ENCODE measurements around the gene ZBTB33.

ZBTB33 gene

DNA sequence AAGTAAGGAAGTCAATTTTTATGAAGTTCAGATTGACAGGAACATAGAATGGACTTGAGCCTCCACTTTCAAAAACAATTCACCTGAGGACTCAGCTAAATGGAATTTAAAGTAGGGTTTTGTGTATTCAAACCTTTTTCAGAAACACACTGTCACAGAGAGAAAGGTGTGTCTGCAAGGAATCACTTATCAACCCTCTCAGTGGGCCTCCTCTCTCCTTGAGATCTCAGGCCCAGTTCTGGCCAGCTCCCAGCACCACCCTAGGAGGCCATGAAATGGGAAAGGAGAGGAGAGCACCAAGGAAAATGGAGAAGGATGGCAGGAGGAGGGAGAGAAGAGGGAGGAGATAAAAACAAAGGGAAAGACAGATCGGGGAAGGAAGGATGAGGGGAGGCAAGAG, 32.1 kb downstream of the ZBTB33 start:
- no peak overlapping the region for H3K4me3 ChIP-seq (ENCODE audit: low read length)
- TF ChIP-seq ZNF274 (IDR thresholded peaks at IDR 0.05; ENCODE audit: low read depth, low read length) = no peak

DNA sequence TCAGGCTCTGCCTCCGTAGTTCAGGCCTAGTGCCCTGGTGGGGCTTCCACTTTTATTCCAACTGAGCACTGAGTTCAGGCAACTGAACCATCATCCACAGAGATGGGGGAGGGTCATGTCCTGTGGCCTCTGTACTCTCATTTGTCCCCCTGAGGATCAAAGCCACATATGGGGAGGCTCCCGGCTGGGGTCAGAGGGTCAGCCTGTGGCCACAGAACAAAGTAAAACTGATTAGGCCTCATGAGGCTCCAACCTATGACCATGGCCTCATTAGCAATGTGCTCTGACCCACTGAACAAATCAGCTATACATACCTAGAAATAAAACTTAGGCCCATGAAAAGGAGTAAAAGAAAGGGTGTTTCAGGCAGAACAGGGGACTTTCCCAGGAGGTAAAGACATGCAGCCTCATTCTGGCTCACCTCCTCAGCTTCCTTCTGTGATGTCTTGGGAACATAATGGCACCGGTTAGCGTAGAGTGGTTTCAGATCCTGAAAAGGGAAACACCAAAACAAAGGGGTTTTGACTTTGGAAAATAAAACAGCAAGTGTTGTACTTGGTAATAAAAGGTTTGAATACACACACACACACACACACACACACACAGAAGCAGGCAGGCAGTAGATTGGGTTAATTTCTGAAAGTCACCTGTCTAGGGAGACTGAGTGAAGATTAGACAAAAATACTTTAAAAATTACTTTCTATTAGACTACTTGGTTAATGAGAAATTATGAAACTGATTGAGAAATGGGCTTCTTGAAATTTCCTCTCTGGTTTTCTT, 36.3 kb downstream of the ZBTB33 start:
- TF ChIP-seq ZNF274 (IDR thresholded peaks at IDR 0.05; ENCODE audit: low read depth, low read length) = no peak
- no peak overlapping the region for H3K4me3 ChIP-seq (ENCODE audit: low read length)

DNA sequence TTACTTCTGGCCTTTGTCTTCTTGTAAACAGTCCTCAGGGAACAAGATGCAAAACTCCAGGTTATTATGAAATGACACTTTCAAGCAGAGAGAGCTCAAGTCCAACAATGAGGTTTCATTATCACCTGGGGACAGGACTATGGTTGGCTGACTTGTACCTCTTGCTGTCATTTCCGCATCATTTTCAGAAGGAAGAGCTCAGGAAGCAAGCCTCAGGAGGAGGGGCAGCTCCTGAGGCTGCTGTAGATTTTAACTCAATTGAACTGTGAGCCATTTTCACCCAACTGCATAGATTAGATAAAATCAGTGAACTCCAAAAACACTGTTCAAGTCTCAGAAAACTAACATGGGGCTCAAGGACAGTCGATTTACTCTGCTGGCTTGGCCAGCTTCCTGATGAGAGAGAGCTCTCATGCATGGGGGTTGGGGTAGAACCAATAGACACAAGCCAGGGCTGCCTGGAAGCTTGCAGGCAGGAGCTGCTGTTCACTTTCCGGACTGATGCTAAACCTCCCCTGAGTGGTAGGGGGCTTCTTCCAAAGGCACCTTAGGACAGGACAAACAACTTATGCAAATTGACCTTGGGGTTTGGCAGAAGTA, 37.0 kb downstream of the ZBTB33 start:
- TF ChIP-seq ZNF274 (IDR thresholded peaks at IDR 0.05; ENCODE audit: low read depth, low read length) = no peak

DNA sequence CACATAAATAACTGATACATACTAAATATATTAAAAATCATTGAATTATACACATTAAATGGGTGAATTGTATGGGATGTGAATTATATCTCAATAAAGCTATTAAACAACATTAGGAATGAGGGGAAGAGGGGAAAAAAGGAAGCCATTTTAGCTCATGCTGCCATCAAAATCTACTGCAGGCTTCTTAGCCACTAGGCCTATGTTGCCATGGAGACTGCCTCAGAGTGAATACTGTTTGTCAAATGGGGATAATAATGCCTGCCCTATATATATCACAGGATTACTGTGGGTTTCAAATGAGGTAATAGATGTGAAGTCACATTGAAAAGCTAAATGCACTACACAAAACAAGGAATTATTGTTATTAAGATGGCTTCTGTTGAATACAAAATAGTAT, 39.5 kb downstream of the ZBTB33 start:
- no peak for TF ChIP-seq ZNF274 (IDR thresholded peaks at IDR 0.05; ENCODE audit: low read depth, low read length)
- H3K4me3 ChIP-seq (ENCODE audit: low read length) = no peak overlapping the region

More for the DNA sequence above, 37.0 kb downstream of the ZBTB33 start:
- no peak overlapping the region for H3K4me3 ChIP-seq (ENCODE audit: low read length)

DNA sequence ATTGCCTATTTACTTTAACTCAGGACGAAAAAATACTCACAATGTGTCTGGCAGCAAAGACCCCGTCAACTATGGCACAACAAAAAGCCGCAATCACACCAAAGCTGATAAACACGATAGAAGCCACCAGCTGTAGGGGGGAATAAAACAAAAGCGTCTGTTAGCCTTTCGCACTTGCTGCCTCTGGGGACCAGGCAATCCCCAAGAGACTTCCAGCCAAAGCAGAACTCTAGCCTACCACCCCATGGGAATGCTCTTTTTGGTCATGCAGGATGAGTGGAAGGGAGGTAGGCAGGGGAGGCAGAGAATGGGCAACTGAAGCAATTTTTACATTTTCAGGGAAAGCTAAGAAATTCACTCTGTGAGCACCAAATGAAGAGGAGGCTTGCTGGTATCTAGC, 40.6 kb downstream of the ZBTB33 start:
- no peak for TF ChIP-seq ZNF274 (IDR thresholded peaks at IDR 0.05; ENCODE audit: low read depth, low read length)

DNA sequence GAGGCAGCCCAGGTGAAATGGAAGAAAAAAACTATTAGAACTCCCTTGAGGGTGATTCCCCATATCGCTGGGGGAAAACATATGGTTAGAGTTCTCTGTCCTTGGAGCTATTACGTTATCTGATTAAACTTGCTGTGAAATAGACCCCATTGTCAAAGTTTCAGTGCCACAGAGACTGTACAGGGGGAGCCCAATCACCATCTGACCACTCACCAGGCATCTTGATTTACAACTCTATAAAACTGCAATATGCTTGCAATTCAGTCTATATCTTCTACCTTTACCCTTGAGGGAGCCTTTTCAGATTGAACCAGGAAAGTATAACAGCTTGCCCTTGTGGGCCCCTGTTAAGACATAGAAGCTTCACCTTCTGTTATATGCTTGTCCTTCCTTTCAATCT, 42.4 kb downstream of the ZBTB33 start:
- no peak overlapping the region for H3K4me3 ChIP-seq (ENCODE audit: low read length)
- TF ChIP-seq ZNF274 (IDR thresholded peaks at IDR 0.05; ENCODE audit: low read depth, low read length) = no peak

More for the DNA sequence above, 40.6 kb downstream of the ZBTB33 start:
- H3K4me3 ChIP-seq (ENCODE audit: low read length) = no peak overlapping the region

DNA sequence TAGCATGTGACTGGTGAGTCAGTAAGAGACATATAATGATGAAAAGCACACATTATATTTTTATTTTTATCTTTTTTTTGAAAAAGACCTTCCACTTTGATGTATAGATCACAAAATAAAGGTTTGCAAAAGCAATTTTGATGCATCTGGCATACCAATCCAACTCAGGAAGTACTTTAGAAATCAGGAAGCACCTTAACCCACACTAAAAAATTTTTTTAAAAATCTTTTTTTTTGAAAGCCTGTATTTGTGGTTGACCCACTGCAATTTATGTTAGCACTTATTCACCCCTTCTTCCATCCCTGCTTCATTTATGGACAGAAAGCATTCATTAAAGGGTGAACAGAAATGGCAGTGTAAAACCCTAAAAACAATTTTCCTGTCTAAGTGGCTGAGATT, 44.0 kb downstream of the ZBTB33 start:
- no peak for TF ChIP-seq ZNF274 (IDR thresholded peaks at IDR 0.05; ENCODE audit: low read depth, low read length)
- no peak overlapping the region for H3K4me3 ChIP-seq (ENCODE audit: low read length)

DNA sequence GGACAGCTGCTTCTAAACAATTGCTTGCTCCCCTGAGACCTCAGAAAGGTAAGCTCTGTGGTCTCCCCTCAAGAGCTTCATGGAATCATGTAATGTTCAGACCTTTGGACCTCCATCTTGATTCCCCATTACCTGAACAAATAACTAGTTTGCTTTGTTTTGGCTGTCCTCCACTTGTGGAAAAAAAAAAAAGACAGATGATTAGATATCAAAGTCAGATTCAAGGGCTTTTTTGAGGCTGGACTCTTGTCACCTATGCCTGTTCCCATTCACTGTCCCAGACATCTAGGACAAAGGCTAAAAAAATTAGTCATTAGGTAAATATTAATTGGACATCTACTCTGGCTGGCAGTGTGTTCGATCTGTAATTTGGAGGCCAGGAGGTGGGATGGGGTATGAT, 47.3 kb downstream of the ZBTB33 start:
- no peak for TF ChIP-seq ZNF274 (IDR thresholded peaks at IDR 0.05; ENCODE audit: low read depth, low read length)
- H3K4me3 ChIP-seq (ENCODE audit: low read length) = no peak overlapping the region

DNA sequence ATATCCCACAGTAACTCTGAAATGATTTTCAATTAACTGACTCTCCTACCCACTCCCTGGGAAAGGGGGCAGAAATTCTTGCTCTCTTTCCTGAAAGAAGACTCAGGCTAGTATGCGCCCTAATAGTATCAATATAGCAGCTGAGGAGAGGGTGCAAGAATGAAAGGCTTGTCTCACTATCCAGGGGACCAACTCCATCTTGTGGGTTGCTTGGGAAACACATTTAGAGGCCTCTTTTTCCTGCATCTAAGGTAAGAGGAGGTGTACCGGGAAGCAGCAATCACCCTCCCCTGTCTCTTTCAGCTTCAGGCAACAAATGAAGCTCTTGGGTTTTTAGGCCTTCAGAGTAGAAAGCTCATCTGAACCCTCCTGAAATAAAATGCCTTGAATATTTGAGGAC, 49.3 kb downstream of the ZBTB33 start:
- no peak for TF ChIP-seq ZNF274 (IDR thresholded peaks at IDR 0.05; ENCODE audit: low read depth, low read length)
- H3K4me3 ChIP-seq (ENCODE audit: low read length) = no peak overlapping the region; the same call in 1 of the 2 replicates

DNA sequence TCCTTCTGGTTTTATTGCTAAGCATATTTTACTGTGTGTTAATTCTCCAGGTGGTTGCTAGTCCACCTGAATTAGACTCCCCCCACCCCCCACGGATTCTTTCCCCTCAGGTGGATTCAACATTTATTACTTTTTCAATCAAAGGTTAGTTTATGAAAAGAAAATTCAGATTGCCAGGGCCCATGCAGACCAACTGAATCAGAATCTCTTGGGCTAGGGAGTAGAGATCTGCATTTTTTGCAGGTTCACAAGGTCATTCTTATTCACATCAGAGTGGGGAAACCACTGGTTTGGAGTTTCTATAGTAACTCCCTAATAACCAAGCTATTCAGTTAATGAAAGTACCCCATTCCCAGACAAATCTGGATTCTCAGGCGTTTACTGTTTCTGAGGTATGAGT, 50.9 kb downstream of the ZBTB33 start:
- H3K4me3 ChIP-seq (ENCODE audit: low read length) = no peak overlapping the region
- TF ChIP-seq ZNF274 (IDR thresholded peaks at IDR 0.05; ENCODE audit: low read depth, low read length) = no peak

DNA sequence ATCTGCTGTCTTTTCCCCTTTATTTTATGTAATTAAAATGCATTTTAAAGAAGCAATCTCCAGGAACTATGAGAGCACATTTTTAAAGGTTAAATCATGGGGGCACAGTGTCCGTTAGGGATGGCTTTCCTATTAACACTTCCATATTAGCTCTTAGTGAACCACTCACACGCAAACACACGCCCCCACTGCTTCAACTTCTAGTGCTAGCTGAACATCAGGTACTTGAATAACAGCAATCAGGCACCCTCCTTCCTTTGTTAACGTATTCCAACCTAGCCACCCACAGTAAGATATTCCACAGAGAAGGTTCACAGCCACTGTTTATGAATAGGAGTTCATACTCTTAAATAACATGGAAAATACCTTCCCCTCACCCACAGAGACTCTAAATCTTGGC, 51.3 kb downstream of the ZBTB33 start:
- no peak for TF ChIP-seq ZNF274 (IDR thresholded peaks at IDR 0.05; ENCODE audit: low read depth, low read length)
- H3K4me3 ChIP-seq (ENCODE audit: low read length) = no peak overlapping the region

DNA sequence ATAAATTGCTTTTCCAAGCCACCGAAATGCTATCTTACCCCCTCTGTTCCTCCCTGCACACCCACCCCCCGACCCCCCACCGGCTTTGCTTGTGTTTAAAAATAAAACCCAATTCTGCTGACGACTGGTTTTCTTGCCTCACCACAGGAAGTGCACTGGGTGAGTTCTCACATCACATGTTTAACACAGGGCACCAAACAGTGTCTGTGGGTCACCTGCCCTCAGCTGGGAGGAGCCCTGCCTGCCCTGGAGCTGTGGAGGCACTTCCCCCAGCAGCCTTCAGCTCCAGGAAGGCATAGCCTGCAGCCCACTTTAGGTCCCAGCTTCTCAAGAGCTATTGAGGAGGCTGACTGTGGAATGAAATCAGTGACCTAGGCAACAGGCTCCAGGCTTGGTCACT, 51.8 kb downstream of the ZBTB33 start:
- no peak overlapping the region; the same call in 1 of the 2 replicates for H3K4me3 ChIP-seq (ENCODE audit: low read length)
- no peak for TF ChIP-seq ZNF274 (IDR thresholded peaks at IDR 0.05; ENCODE audit: low read depth, low read length)

DNA sequence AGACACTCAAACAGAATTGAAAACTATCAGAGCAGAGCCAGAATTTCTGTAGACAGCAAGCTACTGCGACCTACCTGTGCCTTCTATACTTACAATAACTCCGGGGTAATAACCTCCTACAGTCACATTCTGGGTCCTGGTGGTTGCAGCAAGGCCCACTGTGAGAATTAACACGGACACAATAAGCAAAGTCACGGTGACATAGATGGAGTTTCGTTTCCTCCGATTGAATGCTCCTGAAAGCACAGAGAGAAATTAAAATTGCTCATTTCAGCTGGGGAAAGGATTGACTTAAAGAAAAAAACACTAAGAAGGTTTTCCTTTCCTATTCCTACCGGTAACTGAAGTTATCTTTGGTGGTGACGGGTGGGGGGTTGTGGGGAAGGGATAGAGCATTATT, 53.6 kb downstream of the ZBTB33 start:
- H3K4me3 ChIP-seq (ENCODE audit: low read length) = no peak overlapping the region
- no peak for TF ChIP-seq ZNF274 (IDR thresholded peaks at IDR 0.05; ENCODE audit: low read depth, low read length)

DNA sequence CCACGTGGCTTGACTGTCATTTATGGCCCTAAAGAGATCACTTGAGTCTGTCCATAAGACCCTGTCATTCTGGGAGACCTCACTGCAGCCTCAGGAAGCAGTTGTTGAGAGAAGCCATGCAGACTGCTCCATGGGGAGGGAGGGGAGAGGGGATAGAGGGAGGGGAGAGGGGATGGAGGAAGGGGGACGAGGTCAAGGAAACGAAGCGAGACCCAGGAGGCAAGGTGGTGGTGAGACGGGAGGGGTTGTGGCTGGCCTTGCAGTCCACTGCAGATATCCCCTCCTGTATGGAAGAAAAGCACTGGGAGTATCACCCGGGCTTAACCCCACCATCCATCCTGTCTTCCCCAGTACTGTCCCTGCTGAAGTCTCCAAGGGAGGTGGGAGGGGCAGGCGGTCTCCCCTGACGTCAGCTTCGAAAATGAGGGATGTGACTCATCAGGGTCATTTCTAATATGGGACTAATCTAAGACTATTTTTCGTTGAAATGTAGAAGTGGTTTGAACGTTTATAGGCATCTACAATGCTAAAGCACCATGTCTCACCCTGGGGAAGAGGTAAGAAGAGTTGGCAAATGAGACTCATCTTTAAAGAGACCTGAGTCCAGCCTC, 55.0 kb downstream of the ZBTB33 start:
- no peak overlapping the region for H3K4me3 ChIP-seq (ENCODE audit: low read length)
- TF ChIP-seq ZNF274 (IDR thresholded peaks at IDR 0.05; ENCODE audit: low read depth, low read length) = no peak

DNA sequence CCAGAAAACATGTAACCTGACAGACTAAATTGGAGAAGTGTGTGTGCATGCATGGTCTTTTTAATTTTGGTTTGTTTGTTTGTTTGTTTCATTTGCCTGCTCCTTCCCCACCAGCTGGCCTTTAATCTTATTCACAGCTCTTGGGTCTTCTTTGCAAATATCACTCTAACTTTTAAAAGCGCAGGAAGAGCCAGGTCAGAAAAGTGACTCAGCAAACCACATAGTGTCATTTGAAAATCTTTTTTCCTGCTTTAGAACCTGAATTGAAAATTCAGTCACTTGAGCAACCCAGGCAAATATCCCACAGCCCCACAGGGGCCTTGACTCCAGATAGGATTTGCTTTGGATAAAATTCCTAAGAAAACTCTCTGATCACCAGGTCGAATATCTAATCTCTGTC, 56.0 kb downstream of the ZBTB33 start:
- no peak overlapping the region for H3K4me3 ChIP-seq (ENCODE audit: low read length)
- TF ChIP-seq ZNF274 (IDR thresholded peaks at IDR 0.05; ENCODE audit: low read depth, low read length) = no peak
